Measurements from ENCODE around the gene TRIM8. TPM values are rescaled to one million over a fixed set of nuclear protein-coding genes. Genes with fewer than 3 reads are reported as not detected.

Gene TRIM8
- total and polyA plus RNA-seq, 2 of the 4 experiments (the other 2 are of a cell fraction), result 25.5 to 126 TPM

- no peak overlapping the region for H4K91ac ChIP-seq (ENCODE audit: insufficient read depth, low read depth, low read length)
- no peak overlapping the region for H2BK120ac ChIP-seq (ENCODE audit: low read depth, low read length)
- intact Hi-C loops (cut with micrococcal nuclease), result no loop called here
- H2BK15ac ChIP-seq (ENCODE audit: low read depth, low read length), result no peak overlapping the region; the same call in 2 of the 3 replicates
- H3K4me1 ChIP-seq (ENCODE audit: control insufficient read depth, insufficient read depth, low read length), result peaks cover 23% of the 10 kb centered on the region
- no peak overlapping the region for H3K18ac ChIP-seq (ENCODE audit: low read depth, low read length)
- H3K4me3 ChIP-seq (ENCODE audit: insufficient read depth, low read depth, low read length), result no peak overlapping the region
- TF ChIP-seq RFX5 (IDR thresholded peaks at IDR 0.05; ENCODE audit: low read depth, low read length), result no peak
- no peak for TF ChIP-seq MAZ (IDR thresholded peaks at IDR 0.05; ENCODE audit: borderline replicate concordance, low read depth, low read length)
- no peak for TF ChIP-seq POLR2A (IDR thresholded peaks at IDR 0.05; ENCODE audit: low read depth, low read length)
- H2AK5ac ChIP-seq (ENCODE audit: low read depth, low read length), result no peak overlapping the region; the same call in 1 of the 2 replicates
- H4K5ac ChIP-seq (ENCODE audit: low read depth, low read length), result no peak overlapping the region
- H3K4me2 ChIP-seq (ENCODE audit: low read depth, low read length), result no peak overlapping the region
- whole genome bisulfite sequencing, 2 experiments (ENCODE audit: extremely low coverage in 2 of 2, insufficient read length in 1 of 2), result 78% methylated on average over 1 of the region's 2 CpGs; no CpG with 5 or more reads in 1 of the 2 experiments
- no peak overlapping the region for H3K9ac ChIP-seq (ENCODE audit: low read depth, low read length)
- H2AFZ ChIP-seq (replicated peaks; ENCODE audit: low read length, poor library complexity), result no peak overlapping the region
- no peak overlapping the region for H3K14ac ChIP-seq (replicated peaks; ENCODE audit: low read depth, low read length)
- no peak overlapping the region for H3K23ac ChIP-seq (ENCODE audit: low read depth, low read length)
- no peak overlapping the region for H3K27ac ChIP-seq (ENCODE audit: insufficient read depth, low read length)
- H3K79me1 ChIP-seq (ENCODE audit: low read depth in 1 of 2, low read length in 2 of 2), result peaks cover 27 to 52% of the 10 kb centered on the region in 2 experiments; a peak in 3 of 4 replicates
- dilution Hi-C loops (cut with HindIII; ENCODE audit: low sequenced_read_pairs, unreplicated experiment), result no loop called here
- no peaks in the 10 kb centered on the region for H3K27me3 ChIP-seq (ENCODE audit: control insufficient read depth, insufficient read depth, low read length)
- in situ Hi-C loops (cut with MboI; ENCODE audit: low sequenced_read_pairs), result no loop called here
- BruUV-seq (replicated peaks), result no TSS peak
- DNase-seq (no peak), ATAC-seq (ENCODE audit: low read depth) (no peak)
- CTCF ChIA-PET, result no interaction called here
- H3K36me3 ChIP-seq (ENCODE audit: control insufficient read depth, insufficient read depth, low read length), result peaks cover 26% of the 10 kb centered on the region
- POLR2A ChIA-PET (ENCODE audit: unreplicated experiment), result no interaction called here
- no peak overlapping the region for H2AK9ac ChIP-seq (replicated peaks; ENCODE audit: low read depth, low read length, poor library complexity)
- peaks cover 28% of the 10 kb centered on the region for H3K9me1 ChIP-seq (ENCODE audit: insufficient read depth, low read length)
- no peak overlapping the region for H2BK5ac ChIP-seq (ENCODE audit: low read depth, low read length, poor library complexity, severe bottlenecking)
- no peaks in the 10 kb centered on the region for H3K9me3 ChIP-seq (ENCODE audit: control insufficient read depth, insufficient read depth, low read length)
- H4K20me1 ChIP-seq (ENCODE audit: insufficient read depth, low read length), result no peaks in the 10 kb centered on the region
- H4K8ac ChIP-seq (ENCODE audit: low read depth in 2 of 2, low read length in 2 of 2), result no peak overlapping the region
- no peak overlapping the region for H2BK20ac ChIP-seq (ENCODE audit: low read depth, low read length)
- no peak overlapping the region for H3K56ac ChIP-seq (ENCODE audit: extremely low read depth, insufficient read depth, low read length)
- H3K4ac ChIP-seq (ENCODE audit: low read depth, low read length), result no peak overlapping the region
Observed at GRCh38 chr10:102595293-102595692, 49.0 kb upstream of the TRIM8 start.
